Limb (tissue), 2 donors: ENCODE results near the gene JADE2.
"Not testable (repeated sequence)": the region's sequence is repeated elsewhere in the genome, so short reads cannot be mapped to it uniquely, and the experiment has no call there.

Source experiments
- DNase-seq, 2 donors: peaks; one replicate each; pipeline ENCODE4 v3.0.0-alpha.2; 2016; ENCODE audit errors: extremely low spot score in 2 of 2

JADE2 gene

DNA sequence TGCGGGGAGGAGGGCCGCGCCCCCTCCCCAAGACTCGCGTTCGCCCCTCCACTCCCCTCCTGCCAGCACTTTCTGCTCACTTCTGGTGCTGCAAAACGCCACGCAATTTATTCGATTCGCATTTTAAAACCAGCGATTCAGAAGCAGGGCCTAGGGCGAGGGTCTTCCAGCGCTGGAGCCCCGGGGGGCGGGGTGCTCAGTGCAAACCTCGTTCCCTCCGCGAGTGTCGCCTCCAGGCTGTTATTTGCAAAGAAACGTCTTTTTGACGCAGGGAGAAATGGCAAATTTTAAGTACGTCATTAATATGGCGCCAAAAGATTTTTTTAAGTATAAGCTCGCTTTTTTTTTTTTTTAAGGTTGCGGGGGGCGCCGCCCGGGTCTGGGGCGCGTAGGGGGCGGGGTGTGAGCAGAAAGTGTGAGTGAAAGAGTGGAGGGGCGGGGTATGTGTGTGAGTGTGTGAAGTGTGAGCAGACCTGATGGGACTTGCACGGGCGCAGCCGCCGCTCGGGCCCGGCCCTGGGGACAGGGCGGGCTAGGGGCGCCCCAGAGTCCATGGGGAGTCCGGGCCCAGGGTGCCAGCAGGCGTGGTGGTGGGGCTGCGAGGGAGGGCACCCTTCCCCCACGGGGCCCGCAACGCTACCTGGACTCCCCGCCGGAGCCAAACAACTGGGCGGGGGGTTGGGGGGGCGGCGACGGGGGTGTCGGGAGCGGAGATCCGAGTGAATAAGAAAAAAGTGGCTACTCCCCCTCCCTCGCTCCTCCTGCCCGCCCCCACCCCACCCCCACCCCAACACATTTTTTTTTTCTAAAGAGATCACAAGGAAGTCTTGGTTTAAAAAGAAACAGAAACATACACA lies at the start of gene JADE2:
Gene JADE2, plus strand, starts transcription at position 845 of the 857 bp plus-strand sequence. CDS start 10,188 bp downstream, outside the sequence.
- DNase-seq = peak in 1 of 2 donors; percentile 73

GRCh38 chr5:134477462-134478245 lies 47.8 kb upstream of the JADE2 start:
- DNase-seq = no peak

DNA sequence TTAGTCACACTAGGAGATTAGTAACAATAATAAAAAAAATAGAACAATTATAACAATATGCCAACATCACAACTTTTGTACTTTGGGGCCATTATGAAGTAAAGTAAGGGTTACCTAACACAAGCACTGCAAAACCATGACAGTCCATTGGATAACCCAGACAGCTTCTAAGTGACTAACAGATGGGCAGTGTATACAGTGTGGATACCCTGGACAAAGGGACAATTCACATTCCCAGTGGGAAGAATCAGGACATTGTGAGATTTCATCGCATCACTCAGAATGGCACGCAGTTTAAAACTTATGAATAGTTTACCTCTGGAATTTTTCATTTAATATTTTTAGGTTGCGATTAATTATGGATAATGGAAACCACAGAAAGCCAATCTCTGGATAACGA lies 45.6 kb upstream of the JADE2 start:
- no peak for DNase-seq

DNA sequence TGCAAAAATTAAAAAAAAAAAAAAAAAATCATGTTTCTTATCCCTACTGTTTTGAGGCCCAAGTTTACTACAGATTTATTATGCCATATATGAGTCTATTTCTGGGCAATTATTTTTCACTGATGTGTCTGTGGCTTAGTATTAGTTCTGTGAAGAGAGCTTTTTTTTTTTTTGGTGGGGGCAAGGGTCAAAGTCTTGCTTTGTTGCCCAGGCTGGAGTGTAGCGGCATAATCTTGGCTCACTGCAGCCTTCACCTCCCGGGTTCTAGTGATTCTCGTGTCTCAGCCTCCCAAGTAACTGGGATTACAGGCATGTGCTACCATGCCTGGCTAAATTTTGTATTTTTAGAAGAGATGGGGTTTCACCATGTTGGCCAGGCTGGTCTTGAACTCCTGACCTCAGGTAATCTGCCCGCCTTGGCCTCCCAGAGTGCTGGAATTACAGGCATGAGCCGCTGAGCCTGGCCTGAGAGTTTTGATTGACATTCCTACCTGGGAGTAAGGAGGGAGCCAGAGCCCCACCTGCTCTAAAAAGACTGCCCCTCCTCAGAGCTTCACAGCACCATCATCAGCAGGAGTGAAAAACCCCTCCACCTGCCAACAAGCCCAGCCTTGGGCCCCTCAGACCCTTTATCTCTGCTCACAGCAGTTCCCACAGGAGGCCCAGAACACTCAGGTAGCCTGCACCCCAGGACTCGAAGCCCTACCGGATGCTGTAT lies 36.1 kb upstream of the JADE2 start:
- no peak for DNase-seq

- no peak for DNase-seq
These were observed 35.1 kb upstream of the JADE2 start for GRCh38 chr5:134490255-134490924.

DNA sequence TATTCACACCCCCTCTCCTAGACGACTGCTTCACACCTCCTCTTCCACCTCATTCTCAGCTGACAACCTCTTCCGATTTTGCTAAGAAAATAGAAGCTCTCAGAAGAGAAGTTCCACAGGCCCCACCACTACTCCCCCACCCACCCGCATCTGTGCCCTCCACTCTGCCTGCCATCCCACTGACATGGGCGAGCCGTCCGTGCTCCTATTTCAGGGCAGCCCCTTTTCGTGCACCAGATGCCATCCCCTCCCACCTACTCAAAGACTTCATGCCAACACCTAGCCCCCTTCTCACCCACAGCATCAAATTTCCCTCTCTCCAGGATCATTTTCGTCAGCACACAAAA lies 34.6 kb upstream of the JADE2 start:
- no peak for DNase-seq

GRCh38 chr5:134491841-134492442 lies 33.5 kb upstream of the JADE2 start:
- no peak for DNase-seq

GRCh38 chr5:134492568-134492967 lies 32.9 kb upstream of the JADE2 start:
- DNase-seq = no peak

DNA sequence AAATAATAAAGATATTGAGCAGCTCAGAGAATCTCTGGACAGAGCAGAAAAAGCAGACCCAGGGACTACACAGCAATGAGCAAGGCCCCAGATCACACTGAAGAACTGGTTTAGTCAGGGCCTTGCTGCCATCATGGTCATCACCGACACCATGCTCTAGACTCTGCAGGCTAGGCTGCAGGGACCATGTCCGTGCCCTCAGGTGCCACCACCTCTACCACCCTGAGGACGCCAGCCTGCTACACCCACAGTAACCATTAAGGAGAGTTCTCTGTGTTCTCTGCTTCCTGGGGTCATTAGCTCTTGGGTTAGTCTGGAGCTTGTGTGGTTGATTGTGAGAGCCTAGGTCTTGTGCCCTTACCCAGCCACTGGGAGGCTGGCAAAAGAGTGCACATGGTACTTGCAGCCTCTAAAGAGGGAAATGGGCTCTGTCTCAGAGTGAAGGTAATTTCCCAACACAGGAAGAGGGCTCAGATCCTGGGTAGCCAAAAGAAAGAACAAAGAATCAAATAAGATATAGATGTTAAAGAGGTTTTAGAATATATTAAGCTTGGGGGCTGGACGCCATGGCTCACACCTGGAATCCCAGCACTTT lies 31.9 kb upstream of the JADE2 start:
- DNase-seq = no peak

GRCh38 chr5:134494780-134495179 lies 30.7 kb upstream of the JADE2 start:
- no peak for DNase-seq

- DNase-seq = not testable (repeated sequence)
These were observed 25.6 kb upstream of the JADE2 start for GRCh38 chr5:134499905-134500304.

DNA sequence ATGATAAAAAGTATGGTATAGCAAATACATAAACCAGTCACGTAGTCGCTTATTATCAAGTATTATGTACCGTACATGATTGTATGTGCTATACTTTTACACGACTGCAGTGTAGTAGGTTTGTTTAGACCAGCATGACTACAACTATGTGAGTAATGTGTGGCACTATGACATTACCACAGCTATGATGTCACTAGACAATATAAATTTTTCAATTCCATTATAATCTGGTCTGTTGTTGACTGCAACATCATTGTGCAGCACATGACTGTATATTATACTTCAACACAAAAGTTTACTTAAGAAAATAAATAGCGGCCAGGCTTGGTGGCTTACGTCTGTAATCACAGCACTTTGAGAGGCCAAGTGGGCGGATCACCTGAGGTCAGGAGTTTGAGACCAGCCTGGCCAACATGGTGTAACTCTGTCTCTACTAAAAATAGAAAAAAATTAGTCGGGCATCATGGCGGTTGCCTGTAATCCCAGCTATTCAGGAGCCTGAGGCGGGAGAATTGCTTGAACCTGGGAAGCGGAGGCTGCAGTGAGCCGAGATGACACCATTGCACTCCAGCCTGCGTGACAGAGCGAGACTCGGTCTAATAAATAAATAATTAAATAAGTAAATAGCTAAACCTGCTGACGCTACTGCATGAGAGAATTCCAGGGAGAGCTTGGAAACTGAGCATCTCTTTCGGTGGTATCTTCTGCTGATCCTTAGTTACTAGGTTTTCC lies 24.6 kb upstream of the JADE2 start:
- no peak for DNase-seq

DNA sequence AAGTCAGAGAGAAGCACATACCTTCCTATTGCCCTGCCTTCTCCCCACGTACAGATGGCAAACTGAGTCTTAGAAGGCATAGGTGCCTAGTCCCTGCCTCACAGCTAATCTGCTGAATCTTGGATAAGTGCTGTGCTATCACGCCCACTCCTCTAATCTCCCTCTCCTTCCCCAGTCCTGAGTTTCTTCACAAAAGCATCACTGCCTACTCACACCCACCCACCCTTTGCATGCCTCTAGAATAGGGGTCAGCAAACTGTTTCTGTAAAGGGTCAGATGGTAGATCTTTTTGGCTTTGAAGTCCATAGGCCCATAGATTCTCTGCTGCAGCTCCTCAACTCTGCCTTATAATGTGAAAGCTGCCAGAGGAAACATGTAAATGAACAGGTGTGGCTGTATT lies 23.2 kb upstream of the JADE2 start:
- DNase-seq = no peak

GRCh38 chr5:134503088-134503936 lies 22.2 kb upstream of the JADE2 start:
- DNase-seq = no peak

GRCh38 chr5:134503937-134504437 lies 21.5 kb upstream of the JADE2 start:
- no peak for DNase-seq

- no peak for DNase-seq
These were observed 20.7 kb upstream of the JADE2 start for GRCh38 chr5:134504629-134505300.

- DNase-seq = no peak
These were observed 19.1 kb upstream of the JADE2 start for GRCh38 chr5:134506054-134507039.
